H9 (cell line): Measurements from ENCODE around the gene ARNT2. TPM values are rescaled to one million over a fixed set of nuclear protein-coding genes. Genes with fewer than 3 reads are reported as not detected.

ENCODE experiments used
- DNase-seq: peaks from one replicate; pipeline ENCODE4 v3.0.0-alpha.2; 2017
- H2AFZ ChIP-seq: one replicate; pipeline ENCODE4 v1.6.1; 2013; ENCODE audit warnings: mild to moderate bottlenecking, low read length, control low read depth, moderate library complexity
- H2AK5ac ChIP-seq: 2 replicates; pipeline ENCODE4 v1.6.1; 2013; ENCODE audit warnings: low read length, control low read depth, mixed read lengths; ENCODE audit not compliant: insufficient read length
- H2BK120ac ChIP-seq: one replicate; pipeline ENCODE4 v1.6.1; 2013; ENCODE audit warnings: low read depth, mild to moderate bottlenecking, low read length, control low read depth, inconsistent platforms; ENCODE audit not compliant: poor library complexity, severe bottlenecking
- H2BK12ac ChIP-seq: 2 replicates; pipeline ENCODE4 v1.6.1; 2013; ENCODE audit warnings: low read length, control low read depth, mixed read lengths, low read depth; ENCODE audit not compliant: insufficient read length
- H2BK15ac ChIP-seq: 2 replicates; pipeline ENCODE4 v1.6.1; 2013; ENCODE audit warnings: low read depth, low read length, control low read depth
- H2BK20ac ChIP-seq: one replicate; pipeline ENCODE4 v1.6.1; 2013; ENCODE audit warnings: low read depth, mild to moderate bottlenecking, low read length, control low read depth, inconsistent platforms; ENCODE audit not compliant: poor library complexity, severe bottlenecking
- H2BK5ac ChIP-seq: 2 replicates; pipeline ENCODE4 v1.6.1; 2013; ENCODE audit warnings: low read length, control low read depth, mixed read lengths; ENCODE audit not compliant: insufficient read length
- H3K14ac ChIP-seq: 2 replicates; pipeline ENCODE4 v1.6.1; 2013; ENCODE audit warnings: low read length, control low read depth; ENCODE audit not compliant: insufficient read depth
- H3K18ac ChIP-seq: 2 replicates; pipeline ENCODE4 v1.6.1; 2013; ENCODE audit warnings: low read depth, mild to moderate bottlenecking, mixed read lengths, low read length, control low read depth; ENCODE audit not compliant: insufficient read length
- H3K23ac ChIP-seq: 2 replicates; pipeline ENCODE4 v1.6.1; 2013; ENCODE audit warnings: low read length, control low read depth, mixed read lengths, low read depth; ENCODE audit not compliant: insufficient read length
- H3K23me2 ChIP-seq: 2 replicates; pipeline ENCODE4 v1.6.1; 2013; ENCODE audit warnings: low read depth, mild to moderate bottlenecking, mixed read lengths, low read length, control low read depth; ENCODE audit not compliant: insufficient read length, poor library complexity, severe bottlenecking
- H3K27ac ChIP-seq: 2 replicates; pipeline ENCODE4 v1.5.1; 2013; ENCODE audit warnings: low read length, control low read depth, mixed read lengths, low read depth; ENCODE audit not compliant: insufficient read length
- H3K27me3 ChIP-seq: 2 replicates; pipeline ENCODE4 v1.6.1; 2013; ENCODE audit warnings: low read length, control low read depth, inconsistent platforms; ENCODE audit not compliant: insufficient read depth
- H3K4ac ChIP-seq: 2 replicates; pipeline ENCODE4 v1.6.1; 2013; ENCODE audit warnings: low read depth, mild to moderate bottlenecking, control low read depth, inconsistent platforms, low read length, moderate library complexity
- H3K4me1 ChIP-seq: 2 replicates; pipeline ENCODE4 v1.6.1; 2013; ENCODE audit warnings: low read length, control low read depth, inconsistent platforms; ENCODE audit not compliant: insufficient read depth
- H3K4me2 ChIP-seq: 2 replicates; pipeline ENCODE4 v1.6.1; 2013; ENCODE audit warnings: low read length, control low read depth, mixed read lengths; ENCODE audit not compliant: insufficient read length, insufficient read depth
- H3K56ac ChIP-seq: 2 replicates; pipeline ENCODE4 v1.6.1; 2013; ENCODE audit warnings: low read depth, mild to moderate bottlenecking, mixed read lengths, low read length, control low read depth; ENCODE audit not compliant: insufficient read length
- H3K79me1 ChIP-seq: 2 replicates; pipeline ENCODE4 v1.6.1; 2013; ENCODE audit warnings: low read depth, mild to moderate bottlenecking, moderate library complexity, low read length, control low read depth, inconsistent platforms; ENCODE audit not compliant: insufficient read depth, poor library complexity, severe bottlenecking
- H3K79me2 ChIP-seq: 2 replicates; pipeline ENCODE4 v1.6.1; 2013; ENCODE audit warnings: low read length, control low read depth, inconsistent platforms; ENCODE audit not compliant: insufficient read depth
- H3K9ac ChIP-seq: 2 replicates; pipeline ENCODE4 v1.6.1; 2013; ENCODE audit warnings: low read length, control low read depth, mixed read lengths; ENCODE audit not compliant: insufficient read length; ENCODE audit errors: extremely low read depth
- H3K9me3 ChIP-seq: one replicate; pipeline ENCODE4 v1.6.1; 2013; ENCODE audit warnings: low read depth, low read length, inconsistent platforms; ENCODE audit not compliant: control insufficient read depth
- H3T11ph ChIP-seq: one replicate; pipeline ENCODE4 v1.6.1; 2013; ENCODE audit warnings: mild to moderate bottlenecking, low read length, control low read depth, inconsistent platforms
- H4K20me1 ChIP-seq: one replicate; pipeline ENCODE4 v1.6.1; 2013; ENCODE audit not compliant: control insufficient read depth, insufficient read length, insufficient read depth
- H4K5ac ChIP-seq: 2 replicates; pipeline ENCODE4 v1.6.1; 2013; ENCODE audit warnings: low read depth, mild to moderate bottlenecking, mixed read lengths, low read length, control low read depth; ENCODE audit not compliant: insufficient read length
- H4K8ac ChIP-seq: replicated peaks from 2 replicates; pipeline ENCODE4 v1.6.1; 2013; ENCODE audit warnings: low read length, control low read depth, mixed read lengths, low read depth; ENCODE audit not compliant: insufficient read length
- H4K91ac ChIP-seq: 2 replicates; pipeline ENCODE4 v1.6.1; 2013; ENCODE audit warnings: low read depth, mild to moderate bottlenecking, moderate library complexity, mixed read lengths, low read length, control low read depth; ENCODE audit not compliant: insufficient read length
- H3K27ac Mint-ChIP-seq, 3 experiments: 2 replicates in 2 of 3; 3 replicates in 1 of 3; pipeline ENCODE4 v1.8.0; 2020 to 2021; ENCODE audit warnings: mixed read lengths in 3 of 3, mild to moderate bottlenecking in 1 of 3, moderate library complexity in 1 of 3
- H3K27me3 Mint-ChIP-seq: 2 replicates; pipeline ENCODE4 v1.8.0; 2021; ENCODE audit warnings: low read depth, mild to moderate bottlenecking, moderate library complexity, mixed read lengths
- H3K36me3 Mint-ChIP-seq, 3 experiments: 2 replicates in 2 of 3; 3 replicates in 1 of 3; pipeline ENCODE4 v1.8.0; 2020 to 2021; ENCODE audit warnings: low read depth in 3 of 3, mixed read lengths in 3 of 3; ENCODE audit not compliant: insufficient read depth in 1 of 3
- H3K4me1 Mint-ChIP-seq, 2 experiments: 2 replicates each; pipeline ENCODE4 v1.8.0; 2020; ENCODE audit warnings: mixed read lengths in 2 of 2
- H3K4me3 Mint-ChIP-seq, 2 experiments: 2 replicates in 1 of 2; 3 replicates in 1 of 2; pipeline ENCODE4 v1.8.0; 2020 to 2021; ENCODE audit warnings: mild to moderate bottlenecking in 2 of 2, mixed read lengths in 2 of 2, moderate library complexity in 1 of 2
- H3K9me3 Mint-ChIP-seq, 2 experiments: 2 replicates in 1 of 2; 3 replicates in 1 of 2; pipeline ENCODE4 v1.8.0; 2020; ENCODE audit warnings: mild to moderate bottlenecking in 2 of 2, mixed read lengths in 2 of 2, moderate library complexity in 1 of 2
- CTCF ChIP-seq: fragments of 200-600 bp; sonication (generic); conservative IDR thresholded peaks from 3 replicates; pipeline ENCODE4 v1.8.0; 2021; ENCODE audit warnings: antibody characterized with exemption, mild to moderate bottlenecking
- WGBS: extraction: QIAGEN DNeasy Blood & Tissue Kit; methylation state at CpG from one replicate; pipeline ENCODE4 v1.1.7; 2013; ENCODE audit warnings: missing lambda C conversion rate, low lambda C conversion rate, mixed read lengths; ENCODE audit not compliant: insufficient read length; ENCODE audit errors: extremely low coverage; 5-methylcytosine and 5-hydroxymethylcytosine counted together
- total RNA-seq: library from RNA; stranded (reverse); gene quantifications from 2 replicates; pipeline ENCODE4 v1.2.1, GENCODE V29; 2021

ARNT2 gene
- total RNA-seq, 1 experiment from 2014 or later = 10.5 TPM

- Histone ChIP-seq H2BK20ac (no peak overlapping the region), H3K9me3 (no peaks in the 10 kb centered on the region), H2BK120ac (no peak overlapping the region), H2BK15ac (no peak overlapping the region), H2AK5ac (no peak overlapping the region), H2AFZ (no peak overlapping the region), H3K14ac (no peak overlapping the region), H3K56ac (no peak overlapping the region), H3K4me1 (no peaks in the 10 kb centered on the region; the same call in 1 of the 2 replicates), H3K9ac (no peak overlapping the region), H3K4ac (no peak overlapping the region), H4K8ac (no peak overlapping the region), H3K27me3 (no peaks in the 10 kb centered on the region), H3K79me1 (no peaks in the 10 kb centered on the region), H4K5ac (no peak overlapping the region), H3K18ac (no peak overlapping the region), H3K23ac (no peak overlapping the region), H3K4me2 (no peak overlapping the region), H3K23me2 (no peaks in the 10 kb centered on the region), H3K79me2 (no peaks in the 10 kb centered on the region), H3K27ac (no peak overlapping the region), H2BK12ac (no peak overlapping the region), H2BK5ac (no peak overlapping the region), H3T11ph (no peak overlapping the region), H4K91ac (no peak overlapping the region), H4K20me1 (no peaks in the 10 kb centered on the region)
- no peak for DNase-seq
- peaks cover 20 to 37% (median 26%) of the 10 kb centered on the region in 3 experiments for H3K36me3 Mint-ChIP-seq
- no CpG with 5 or more reads among the region's 3 CpGs for WGBS
- peaks cover 7% of the 10 kb centered on the region in 2 experiments for H3K4me1 Mint-ChIP-seq
- peaks cover 22 to 26% of the 10 kb centered on the region in 2 experiments for H3K9me3 Mint-ChIP-seq
- no peak for TF ChIP-seq CTCF
- H3K4me3 Mint-ChIP-seq = no peak overlapping the region
- no peak overlapping the region for H3K27ac Mint-ChIP-seq
- peaks cover 3% of the 10 kb centered on the region for H3K27me3 Mint-ChIP-seq
Measured at GRCh38 chr15:80531388-80531787, 127.2 kb downstream of the ARNT2 start.
